Fibroblast of the aortic adventitia (primary cell): ENCODE results near the gene ATXN1. TPM values are rescaled to one million over a fixed set of nuclear protein-coding genes. Genes with fewer than 3 reads are reported as not detected.

Source experiments
- DNase-seq: peaks from one replicate; pipeline ENCODE4 v3.0.0-alpha.2; 2010; ENCODE audit warnings: low read depth
- H3K4me3 ChIP-seq: 2 replicates; pipeline ENCODE4 v1.5.1; 2011; ENCODE audit warnings: low read depth, mild to moderate bottlenecking, control low read depth, low read length, moderate library complexity
- total RNA-seq: library from RNA; depleted of rRNA; stranded (reverse); fragments of >200 nt; gene quantifications from 2 replicates; pipeline ENCODE4 v1.2.3, GENCODE V29; 2012; ENCODE audit warnings: low replicate concordance
- TF ChIP-seq, protein P1 (sequence below): IDR thresholded peaks from 2 replicates; pipeline ENCODE4 v1.5.1; 2011; ENCODE audit warnings: mild to moderate bottlenecking, low read length, control low read depth, inconsistent platforms; ENCODE audit not compliant: insufficient read depth

Gene ATXN1
- total RNA-seq, 1 donor = 39.3 TPM

DNA sequence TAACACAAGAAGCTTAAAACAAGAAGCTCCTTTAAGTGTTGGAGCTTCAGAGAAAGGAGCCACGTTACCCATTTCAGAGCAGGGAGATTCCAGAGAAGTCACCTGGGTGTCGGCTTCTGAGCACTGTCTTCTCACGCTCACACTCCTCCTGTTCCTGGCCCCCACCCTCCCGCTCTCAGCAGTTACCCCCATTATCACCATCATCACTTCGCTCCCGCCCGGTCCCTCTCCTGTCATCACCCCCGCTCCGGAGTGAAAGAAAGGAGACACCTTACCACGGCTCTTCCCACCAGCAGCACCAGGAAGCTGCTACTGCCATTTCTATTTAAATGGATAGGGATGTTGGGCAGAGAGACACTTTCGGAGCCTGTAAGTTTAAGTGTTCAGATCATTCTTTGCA lies 399.0 kb downstream of the ATXN1 start:
- DNase-seq = no peak
- no peak overlapping the region for H3K4me3 ChIP-seq
- TF ChIP-seq, protein P1, sequence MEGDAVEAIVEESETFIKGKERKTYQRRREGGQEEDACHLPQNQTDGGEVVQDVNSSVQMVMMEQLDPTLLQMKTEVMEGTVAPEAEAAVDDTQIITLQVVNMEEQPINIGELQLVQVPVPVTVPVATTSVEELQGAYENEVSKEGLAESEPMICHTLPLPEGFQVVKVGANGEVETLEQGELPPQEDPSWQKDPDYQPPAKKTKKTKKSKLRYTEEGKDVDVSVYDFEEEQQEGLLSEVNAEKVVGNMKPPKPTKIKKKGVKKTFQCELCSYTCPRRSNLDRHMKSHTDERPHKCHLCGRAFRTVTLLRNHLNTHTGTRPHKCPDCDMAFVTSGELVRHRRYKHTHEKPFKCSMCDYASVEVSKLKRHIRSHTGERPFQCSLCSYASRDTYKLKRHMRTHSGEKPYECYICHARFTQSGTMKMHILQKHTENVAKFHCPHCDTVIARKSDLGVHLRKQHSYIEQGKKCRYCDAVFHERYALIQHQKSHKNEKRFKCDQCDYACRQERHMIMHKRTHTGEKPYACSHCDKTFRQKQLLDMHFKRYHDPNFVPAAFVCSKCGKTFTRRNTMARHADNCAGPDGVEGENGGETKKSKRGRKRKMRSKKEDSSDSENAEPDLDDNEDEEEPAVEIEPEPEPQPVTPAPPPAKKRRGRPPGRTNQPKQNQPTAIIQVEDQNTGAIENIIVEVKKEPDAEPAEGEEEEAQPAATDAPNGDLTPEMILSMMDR = no peak

DNA sequence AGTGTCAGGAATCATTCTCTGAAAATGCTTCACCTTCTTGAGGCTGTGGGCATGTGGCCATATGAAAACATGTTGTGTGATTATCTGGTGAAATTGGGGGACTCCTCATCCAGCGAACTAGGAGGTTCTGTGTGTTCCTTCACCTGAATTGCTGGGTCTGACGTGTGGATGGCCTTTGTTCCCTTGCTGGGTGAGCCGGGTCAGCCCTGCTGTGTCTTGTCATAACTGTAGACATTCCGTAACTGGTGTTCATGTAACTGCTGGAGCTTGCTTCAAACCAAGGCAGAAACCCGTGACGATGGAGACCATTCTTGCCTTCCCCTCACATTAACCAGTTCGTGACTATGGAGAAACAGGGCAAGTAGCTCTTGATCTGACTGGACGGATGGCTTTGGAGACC lies 399.4 kb downstream of the ATXN1 start:
- TF ChIP-seq, protein P1 = no peak
- DNase-seq = no peak
- H3K4me3 ChIP-seq = no peak overlapping the region

DNA sequence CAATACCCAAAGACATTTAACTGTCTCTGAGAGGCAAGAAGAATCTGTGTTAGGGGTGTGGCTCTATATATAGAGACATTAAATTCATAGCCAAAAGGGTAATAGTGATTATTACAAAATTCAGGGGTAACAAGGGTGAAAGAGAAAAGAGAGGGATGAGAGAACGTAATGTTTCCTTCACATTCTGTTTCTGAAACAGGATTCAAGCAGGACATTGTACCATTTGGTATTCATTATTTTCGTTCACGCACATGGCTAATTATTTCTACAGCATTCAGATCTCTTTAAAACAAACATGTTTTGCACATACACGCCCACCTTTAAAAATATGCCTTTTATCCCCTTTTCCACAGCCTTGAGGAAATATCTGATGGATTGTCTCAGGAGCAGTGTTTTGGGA lies 400.1 kb downstream of the ATXN1 start:
- TF ChIP-seq, protein P1 = no peak
- no peak for DNase-seq
- no peak overlapping the region for H3K4me3 ChIP-seq

DNA sequence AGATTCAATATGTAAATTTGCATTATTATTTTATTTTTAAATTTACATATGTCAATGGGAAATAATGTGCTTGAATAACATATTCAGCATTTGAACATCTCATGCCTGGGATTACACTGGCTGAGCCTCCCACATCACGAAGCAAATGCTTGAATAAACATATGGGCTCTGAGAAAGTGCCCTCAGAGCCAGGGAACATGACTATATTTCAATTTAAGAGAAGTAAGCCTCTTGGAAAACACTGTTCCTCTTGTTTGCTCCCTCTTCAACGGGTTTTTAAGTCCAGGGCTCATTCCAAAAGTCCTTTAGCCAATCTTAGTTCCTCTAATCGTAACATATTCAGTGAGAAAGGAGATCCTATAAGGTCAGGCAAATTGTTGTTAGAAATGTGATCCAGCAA lies 400.9 kb downstream of the ATXN1 start:
- no peak overlapping the region for H3K4me3 ChIP-seq
- TF ChIP-seq, protein P1 = no peak
- no peak for DNase-seq

DNA sequence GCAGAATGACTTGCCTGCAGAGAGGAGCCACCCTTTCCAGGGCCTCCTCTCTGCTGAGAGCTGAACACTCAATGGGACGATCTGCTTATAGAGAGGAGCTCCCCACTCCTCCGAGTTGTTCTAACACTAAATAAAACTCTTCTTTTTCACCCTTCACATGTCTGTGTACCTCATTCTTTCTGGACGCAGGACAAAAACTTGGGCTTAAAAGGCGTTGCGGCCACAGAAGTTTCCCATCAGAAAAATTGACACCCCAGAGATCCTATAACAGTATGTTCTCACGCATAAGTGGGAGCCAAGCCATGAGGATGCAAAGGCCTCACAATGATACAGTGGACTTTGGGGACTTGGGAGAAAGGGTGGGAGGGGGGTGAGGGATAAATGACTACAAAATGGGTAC lies 401.7 kb downstream of the ATXN1 start:
- no peak for DNase-seq
- TF ChIP-seq, protein P1 = no peak
- H3K4me3 ChIP-seq = no peak overlapping the region

DNA sequence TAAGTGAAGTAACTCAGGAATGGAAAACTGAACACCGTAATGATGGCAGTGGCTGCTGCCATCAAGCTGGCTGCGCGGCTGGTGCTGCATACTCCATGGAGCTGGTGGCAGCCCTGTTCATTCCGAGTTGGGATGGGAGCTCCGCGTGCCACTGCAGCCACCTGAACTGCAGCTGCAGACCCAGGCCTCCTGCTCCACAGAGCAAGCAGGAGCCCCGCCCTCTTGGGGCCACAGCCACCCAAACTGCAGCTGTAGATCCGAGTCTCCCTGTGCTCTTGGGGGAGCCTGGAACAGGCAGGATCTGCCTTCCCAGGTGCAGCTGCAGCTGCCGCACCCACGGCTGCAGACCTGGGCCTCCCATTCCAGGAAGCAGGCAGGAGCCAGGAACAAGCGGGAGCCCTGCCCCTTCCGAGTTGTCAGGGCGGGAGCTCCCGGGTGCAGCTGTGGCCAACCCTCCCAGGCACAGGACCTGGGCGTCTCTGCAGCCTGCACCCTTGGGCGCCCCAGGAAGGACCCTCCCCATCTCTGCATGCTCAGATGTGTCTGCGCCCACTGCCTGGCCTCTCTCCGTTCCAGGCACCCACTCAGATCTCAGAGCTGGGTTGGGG lies 402.6 kb downstream of the ATXN1 start:
- H3K4me3 ChIP-seq = no peak overlapping the region
- DNase-seq = no peak
- TF ChIP-seq, protein P1 = no peak
